GF-D8 (cell line): ENCODE data around the gene ZNF697.
"Not testable (repeated sequence)": the region's sequence is repeated elsewhere in the genome, so short reads cannot be mapped to it uniquely, and the experiment has no call there.

Experiments
- DNase-seq: peaks from one replicate; lab custom pipeline; 2025; lab: John Stamatoyannopoulos, UW

The ZNF697 gene

DNA sequence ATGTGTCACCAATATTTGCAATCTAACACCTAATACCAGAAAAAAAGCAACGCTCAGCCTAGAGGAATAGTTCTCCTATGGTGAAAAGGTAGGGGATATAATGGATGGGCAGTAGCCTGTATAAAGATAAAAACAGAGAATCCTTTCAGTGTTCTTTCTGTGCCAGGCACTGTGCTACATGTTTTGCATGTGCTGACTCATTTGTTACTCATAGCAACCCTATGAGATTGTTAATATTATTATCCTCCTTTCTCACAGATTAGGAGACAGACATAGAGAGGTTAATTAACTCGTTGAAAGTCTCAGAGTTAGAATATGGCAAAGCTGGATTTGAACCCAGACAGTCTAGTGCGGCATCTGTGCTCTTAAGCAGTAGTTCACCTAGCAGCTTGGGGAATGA lies 45.3 kb downstream of the ZNF697 start:
- not testable (repeated sequence) for DNase-seq

DNA sequence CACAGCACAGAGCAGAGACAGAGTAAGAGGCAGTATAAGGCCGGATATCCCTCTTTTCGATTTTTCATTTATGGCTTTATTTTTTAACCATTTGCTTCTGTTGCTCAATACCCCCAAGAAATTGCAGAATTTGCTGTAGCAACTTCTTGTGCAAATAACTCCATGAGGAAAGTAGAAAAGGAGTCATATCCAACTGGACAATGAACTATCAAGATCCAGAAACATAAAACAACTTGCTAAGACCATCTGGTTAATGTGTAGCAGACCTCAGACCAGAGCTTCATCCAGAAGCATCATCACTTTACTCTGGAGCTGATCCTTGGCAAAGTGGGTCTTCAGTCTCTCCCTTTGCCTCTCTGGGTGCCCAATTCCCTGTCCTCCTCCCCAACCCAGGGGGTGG lies 45.9 kb downstream of the ZNF697 start:
- no peak for DNase-seq

DNA sequence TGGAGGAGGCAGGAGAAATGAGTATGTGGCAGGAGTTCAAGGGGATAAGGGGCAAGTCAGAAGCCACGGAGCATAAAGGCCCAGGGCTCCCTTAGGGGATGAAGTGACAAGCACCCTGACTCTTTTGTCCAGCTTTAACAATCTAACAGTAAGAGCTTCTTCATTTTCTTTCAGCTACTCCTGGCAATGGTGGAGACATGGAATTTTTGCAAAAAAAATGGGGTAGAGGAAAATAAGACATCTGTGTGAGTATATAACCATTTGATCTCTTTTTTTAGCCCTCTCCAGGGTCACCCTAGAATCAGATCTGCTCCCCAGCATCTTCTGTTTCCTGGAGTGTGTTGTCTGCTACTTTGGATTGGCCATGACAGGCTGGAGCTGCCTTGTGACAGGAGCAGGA lies 47.1 kb downstream of the ZNF697 start:
- no peak for DNase-seq

DNA sequence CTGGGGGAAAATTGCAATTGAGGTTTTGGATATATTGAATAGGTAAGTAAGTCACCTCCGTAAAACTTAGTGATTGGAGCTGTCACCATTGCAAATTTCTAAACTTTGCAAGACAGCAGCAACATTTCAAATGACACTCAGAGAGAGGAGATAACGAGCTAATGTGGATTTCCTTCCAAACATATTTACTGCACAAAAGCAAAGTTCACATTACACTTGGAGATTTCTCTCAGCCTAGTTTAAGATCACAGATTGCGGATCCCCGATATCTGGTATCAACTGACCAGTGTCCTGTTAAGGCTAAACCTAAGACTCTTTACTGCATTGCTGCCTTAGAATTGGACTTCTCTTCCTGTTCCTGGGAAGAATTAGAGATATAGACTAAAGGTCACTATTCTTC lies 47.5 kb downstream of the ZNF697 start:
- no peak for DNase-seq

DNA sequence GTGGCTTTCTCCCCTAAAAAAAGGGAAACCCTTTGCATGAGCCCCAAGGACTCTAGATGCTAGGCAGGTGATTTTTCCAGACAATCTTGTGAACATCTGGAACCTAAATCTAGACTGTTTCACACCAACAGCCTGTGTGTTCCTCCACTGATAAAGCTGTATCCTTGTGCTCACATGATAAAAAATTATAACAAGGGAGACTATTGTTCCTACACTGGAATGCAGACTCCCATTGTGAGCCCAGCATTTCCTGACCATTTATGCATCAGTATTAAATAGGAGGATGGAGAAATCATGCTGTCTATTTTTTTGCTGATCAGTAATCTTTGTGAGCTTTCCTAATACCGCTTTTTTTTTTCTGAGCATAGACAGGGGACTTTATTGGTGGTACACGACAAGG lies 52.5 kb downstream of the ZNF697 start:
- no peak for DNase-seq

DNA sequence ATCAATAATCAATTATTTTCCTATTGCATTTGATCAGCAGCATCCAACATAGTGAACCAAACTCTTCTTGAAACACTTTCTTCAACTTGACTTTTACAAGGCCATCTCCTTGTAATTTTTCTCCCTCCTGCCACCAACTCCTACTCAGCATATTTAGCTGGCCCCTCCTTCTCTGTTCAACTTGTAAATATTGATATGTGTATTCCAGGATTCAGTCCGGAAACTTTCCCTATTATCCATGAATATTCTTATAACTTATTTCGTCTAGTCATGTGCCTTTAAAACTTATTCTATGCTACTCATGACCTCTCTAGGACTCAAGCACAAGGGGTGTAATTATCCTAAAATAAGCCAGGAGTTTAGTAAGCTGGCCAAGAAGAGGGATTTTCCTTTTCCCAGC lies 52.9 kb downstream of the ZNF697 start:
- no peak for DNase-seq

DNA sequence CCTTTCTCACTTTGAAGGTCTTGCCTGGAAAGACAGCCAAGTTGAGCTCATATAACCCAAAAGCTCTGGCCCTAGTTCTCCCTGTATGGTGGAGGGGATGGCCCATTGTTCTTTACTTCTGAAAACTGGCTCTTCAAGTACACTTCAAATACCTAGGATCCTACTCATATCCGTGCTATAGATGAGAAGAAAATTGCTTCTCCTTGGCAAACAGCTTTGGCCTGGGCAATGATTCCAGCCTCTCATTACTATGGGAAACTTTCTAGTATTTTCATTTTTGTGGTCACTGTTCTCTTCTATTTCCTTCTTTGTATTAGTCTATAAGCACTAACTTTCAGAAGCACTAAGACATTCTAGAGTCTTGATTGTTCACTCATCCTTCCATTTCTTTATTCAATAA lies 53.7 kb downstream of the ZNF697 start:
- DNase-seq = no peak

DNA sequence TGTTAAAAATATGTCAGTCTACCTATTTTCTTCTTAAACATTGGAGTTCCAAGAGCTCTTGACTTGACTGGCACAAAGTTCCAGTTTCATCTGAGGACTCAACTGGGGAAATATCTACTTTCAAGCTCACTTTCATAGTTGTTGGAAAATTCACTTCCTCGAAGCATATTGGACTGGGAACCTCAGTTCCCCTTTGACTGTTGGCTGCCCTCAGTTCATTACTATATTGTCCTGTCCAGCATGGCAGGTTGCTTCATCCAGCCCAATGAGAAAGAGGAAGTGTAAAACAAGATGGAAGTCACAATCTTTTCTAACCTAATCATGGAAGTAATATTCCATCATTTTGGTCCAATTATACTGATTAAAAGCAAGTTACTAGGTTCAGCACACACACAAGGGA lies 54.3 kb downstream of the ZNF697 start:
- DNase-seq = no peak

DNA sequence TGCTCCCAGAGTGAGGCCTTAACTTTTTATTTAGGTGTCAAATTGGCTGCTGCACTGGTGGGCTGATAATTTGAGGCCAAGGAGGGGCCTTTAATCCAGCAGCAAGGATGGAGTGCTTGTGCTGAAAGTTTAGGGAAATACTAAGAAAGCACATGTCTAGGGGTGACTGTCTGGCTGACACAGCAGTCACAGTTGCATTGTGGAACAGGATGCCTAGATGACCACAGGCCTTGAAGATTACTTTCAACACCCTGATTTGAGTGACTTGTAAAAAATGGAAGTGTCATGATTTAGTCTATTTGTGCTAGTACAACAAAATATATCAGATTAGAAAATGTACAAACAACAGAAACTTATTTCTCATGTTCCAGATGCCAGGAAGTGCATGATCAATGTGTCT lies 57.7 kb downstream of the ZNF697 start:
- DNase-seq = no peak

DNA sequence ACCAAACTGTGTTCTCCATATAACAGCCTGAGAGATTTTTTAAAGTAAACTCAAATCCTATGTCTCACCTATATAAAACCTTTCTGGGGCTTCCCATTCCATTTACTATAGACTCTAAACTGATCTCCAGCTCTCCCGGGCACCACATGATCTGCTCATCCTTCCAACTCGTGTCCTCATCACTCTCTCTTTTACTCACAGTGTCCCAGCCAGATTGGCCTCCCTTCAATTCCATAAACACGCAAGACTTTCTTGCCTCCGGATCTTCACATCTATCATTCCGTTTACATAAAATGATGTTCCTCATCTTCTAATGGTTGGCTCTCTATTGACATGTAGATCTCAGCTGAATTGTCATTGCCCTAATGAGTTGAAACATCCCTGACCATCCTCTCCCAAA lies 59.4 kb downstream of the ZNF697 start:
- no peak for DNase-seq

DNA sequence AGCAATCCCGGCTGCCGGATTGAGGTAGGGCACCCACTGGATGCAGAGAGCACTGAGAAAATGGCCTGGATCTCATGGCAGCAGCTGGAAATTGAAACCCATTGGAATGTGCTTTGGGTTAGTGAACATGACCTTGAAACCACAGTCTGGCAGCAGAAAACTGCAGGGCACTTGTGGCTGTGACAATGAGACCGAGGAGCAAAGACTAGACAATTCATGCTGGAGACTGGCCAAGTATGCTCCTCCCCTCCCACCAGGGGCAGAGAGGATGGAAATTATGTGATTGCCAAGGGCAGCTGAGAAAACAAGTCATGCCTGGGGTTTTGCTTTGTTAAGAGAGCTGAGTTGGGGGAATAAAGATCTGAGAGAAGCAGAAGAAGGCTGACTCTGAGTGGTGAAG lies 60.7 kb downstream of the ZNF697 start:
- DNase-seq = no peak

DNA sequence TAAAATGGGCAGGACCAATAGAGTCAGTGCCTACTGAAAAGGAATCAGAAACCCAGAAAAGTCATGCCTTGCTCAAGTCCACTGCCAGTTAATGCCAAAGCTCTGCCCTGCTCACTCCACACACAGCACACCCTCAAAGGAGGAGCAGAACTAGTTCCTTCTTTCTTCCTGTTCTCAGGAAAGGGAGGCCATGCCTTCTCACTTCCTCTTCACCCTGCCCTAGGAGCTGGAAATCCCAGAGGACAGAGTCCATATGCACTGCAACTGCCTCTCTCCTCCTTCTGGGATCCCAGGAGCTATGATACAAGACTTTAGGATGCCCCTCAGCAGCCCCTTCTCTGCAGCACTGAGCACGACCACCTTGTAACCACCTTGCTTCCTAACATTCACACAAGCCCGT lies 62.3 kb downstream of the ZNF697 start:
- not testable (repeated sequence) for DNase-seq

DNA sequence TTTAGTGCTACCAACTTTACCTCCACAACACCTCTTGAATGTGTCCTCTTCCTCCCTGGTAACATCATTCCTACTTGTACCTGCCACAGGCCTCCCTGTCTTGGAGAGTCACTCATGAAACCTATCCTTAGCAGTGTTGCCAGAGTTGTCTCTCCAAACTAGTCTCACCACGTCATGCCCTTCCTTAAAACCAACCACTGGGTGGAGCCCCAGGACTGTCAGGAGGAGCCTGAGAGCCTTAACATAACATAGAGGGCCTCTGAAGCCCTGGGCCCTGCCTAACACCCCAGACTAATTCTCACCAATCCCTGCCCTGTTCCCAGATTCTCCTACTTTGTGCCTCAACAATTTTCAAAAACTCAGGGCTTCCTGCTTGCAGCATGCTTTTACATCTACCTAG lies 65.3 kb downstream of the ZNF697 start:
- DNase-seq = no peak

DNA sequence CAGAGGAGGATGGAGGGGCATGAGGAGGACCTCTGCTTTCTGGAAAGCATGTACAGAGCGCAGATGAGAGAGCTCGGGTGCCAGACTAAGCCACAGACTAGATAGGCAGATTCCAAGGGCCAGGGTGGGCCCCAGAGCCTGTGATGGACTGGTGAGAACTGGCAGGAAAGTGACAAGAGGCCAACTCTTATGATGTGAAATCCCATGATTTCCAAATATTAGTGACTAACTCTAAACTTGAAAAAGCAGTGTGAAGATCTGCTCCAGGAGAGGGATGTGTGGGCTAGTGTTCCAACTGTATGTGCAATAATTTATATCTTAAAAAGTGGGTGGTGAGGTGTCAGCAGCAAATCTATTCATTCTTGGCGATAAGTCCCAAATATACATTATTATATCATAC lies 67.0 kb downstream of the ZNF697 start:
- not testable (repeated sequence) for DNase-seq

DNA sequence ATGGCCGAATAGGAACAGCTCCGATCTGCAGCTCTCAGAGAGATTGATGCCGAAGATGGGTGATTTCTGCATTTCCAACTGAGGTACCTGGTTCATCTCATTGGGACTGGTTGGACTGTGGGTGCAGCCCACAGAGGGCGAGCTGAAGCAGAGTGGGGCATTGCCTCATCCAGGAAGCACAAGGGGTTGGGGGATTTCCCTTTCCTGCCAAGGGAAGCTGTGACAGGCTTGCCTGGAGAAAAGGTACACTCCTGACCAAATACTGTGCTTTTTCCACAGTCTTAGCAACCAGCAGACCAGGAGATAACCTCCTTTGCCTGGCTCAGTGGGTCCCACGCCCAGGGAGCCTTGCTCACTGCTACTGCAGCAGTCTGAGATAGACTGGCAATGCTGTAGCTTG lies 74.2 kb downstream of the ZNF697 start:
- DNase-seq = no peak

DNA sequence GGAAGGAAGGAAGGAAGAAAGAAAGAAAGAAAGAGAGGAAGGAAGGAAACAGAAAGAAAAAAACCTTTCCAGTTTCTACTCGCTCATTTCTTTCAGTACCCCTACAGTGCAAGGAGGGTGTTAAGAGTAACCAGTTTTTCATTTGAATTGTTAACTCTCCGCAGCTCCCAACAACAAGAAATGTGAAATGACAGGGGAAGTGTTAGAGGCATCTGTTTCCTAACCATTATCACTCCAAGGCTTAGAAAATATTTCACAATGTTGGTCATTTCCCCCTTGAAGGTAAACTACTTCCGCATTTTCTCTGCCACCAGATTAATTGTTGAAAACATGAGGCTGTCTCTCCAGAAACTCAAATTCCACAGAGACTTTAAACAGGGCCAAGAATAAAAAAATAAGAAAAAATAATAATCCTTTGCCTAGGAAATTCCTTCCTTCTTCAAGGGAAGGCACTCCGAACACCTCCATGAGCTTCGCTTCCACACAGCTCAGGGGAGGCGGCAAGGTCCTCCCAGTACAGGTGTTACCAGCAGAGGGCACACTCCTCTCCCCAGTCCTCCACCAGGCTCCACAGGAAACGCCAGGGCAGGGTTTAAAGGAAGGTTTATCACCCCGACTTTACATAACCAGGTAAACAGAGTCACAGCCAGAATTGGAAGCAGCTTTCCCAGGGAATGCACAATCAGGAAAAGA lies 78.0 kb downstream of the ZNF697 start:
- peak; percentile 25 for DNase-seq
